OCI-LY7 (cell line): ENCODE results near the gene CEP295NL. TPM values are rescaled to one million over a fixed set of nuclear protein-coding genes. Genes with fewer than 3 reads are reported as not detected.

ENCODE experiments used
- BruUV-seq: library from RNA; stranded (reverse); fragments of 400-500 nt; replicated peaks from 2 replicates; lab custom pipeline; 2021; lab: Mats Ljungman, UMichigan
- CTCF ChIA-PET: fragments of 300-600 bp; sonication (Branson Sonifier 250); formaldehyde crosslinking; loops from one replicate; lab custom pipeline; 2022; ENCODE audit warnings: antibody characterized with exemption; ENCODE audit not compliant: unreplicated experiment; lab: Charles Lee
- POLR2A ChIA-PET: fragments of 300-600 bp; sonication (Branson Sonifier 250); formaldehyde crosslinking; loops from one replicate; lab custom pipeline; 2022; ENCODE audit warnings: antibody characterized with exemption; lab: Charles Lee
- DNase-seq: peaks from one replicate; pipeline ENCODE4 v3.0.0-alpha.2; 2015; ENCODE audit warnings: low spot score
- H2AFZ ChIP-seq: fragments of 200-600 bp; sonication (generic), shearing (Covaris generic); 2 replicates; pipeline ENCODE4 v1.6.1; 2014; ENCODE audit warnings: mild to moderate bottlenecking, antibody characterized with exemption, low read length, moderate library complexity
- H3K27ac ChIP-seq: fragments of 200-600 bp; sonication (generic); 2 replicates; pipeline ENCODE4 v1.5.1; 2014; ENCODE audit warnings: mixed run types, low read depth, mild to moderate bottlenecking, moderate library complexity, low read length, inconsistent platforms; ENCODE audit not compliant: poor library complexity, severe bottlenecking
- H3K36me3 ChIP-seq: fragments of 200-600 bp; sonication (generic); 2 replicates; pipeline ENCODE4 v1.6.1; 2014; ENCODE audit warnings: mild to moderate bottlenecking, antibody characterized with exemption, low read length, moderate library complexity, mixed read lengths; ENCODE audit not compliant: insufficient read depth
- H3K4me1 ChIP-seq: fragments of 200-600 bp; sonication (generic); 2 replicates; pipeline ENCODE4 v1.5.1; 2014; ENCODE audit warnings: mild to moderate bottlenecking, low read length; ENCODE audit not compliant: insufficient read depth, poor library complexity, severe bottlenecking
- H3K4me2 ChIP-seq: fragments of 200-600 bp; sonication (generic); 2 replicates; pipeline ENCODE4 v1.6.1; 2014; ENCODE audit warnings: mild to moderate bottlenecking, low read length
- H3K4me3 ChIP-seq: fragments of 200-600 bp; sonication (generic); 2 replicates; pipeline ENCODE4 v1.5.1; 2014; ENCODE audit warnings: mild to moderate bottlenecking, low read depth, low read length; ENCODE audit not compliant: poor library complexity, severe bottlenecking
- H3K79me2 ChIP-seq: fragments of 200-600 bp; sonication (generic); 2 replicates; pipeline ENCODE4 v1.6.1; 2016; ENCODE audit warnings: low read depth, mild to moderate bottlenecking, low read length, moderate library complexity, mixed read lengths; ENCODE audit not compliant: insufficient read depth
- H3K9me2 ChIP-seq: fragments of 200-600 bp; sonication (generic); 2 replicates; pipeline ENCODE4 v1.6.1; 2016; ENCODE audit warnings: mild to moderate bottlenecking, low read length, mixed read lengths; ENCODE audit not compliant: insufficient read depth
- H3K9me3 ChIP-seq: fragments of 200-600 bp; sonication (generic); 2 replicates; pipeline ENCODE4 v1.6.1; 2014; ENCODE audit warnings: mild to moderate bottlenecking, mixed run types, low read length, mixed read lengths
- H4K20me1 ChIP-seq: fragments of 200-600 bp; sonication (generic); 2 replicates; pipeline ENCODE4 v1.6.1; 2014; ENCODE audit warnings: mild to moderate bottlenecking, antibody characterized with exemption, low read length, moderate library complexity, mixed read lengths; ENCODE audit not compliant: insufficient read depth
- CTCF ChIP-seq: fragments of 200-600 bp; sonication (generic); conservative IDR thresholded peaks from 2 replicates; pipeline ENCODE4 v1.5.1; 2014; ENCODE audit warnings: mild to moderate bottlenecking, antibody characterized with exemption, low read length, moderate library complexity, mixed read lengths
- EZH2phosphoT487 ChIP-seq: fragments of 200-600 bp; sonication (generic); IDR thresholded peaks from 2 replicates; pipeline ENCODE4 v1.6.1; 2018; ENCODE audit warnings: low read depth, borderline replicate concordance, mild to moderate bottlenecking, mixed run types, antibody characterized with exemption, low read length, moderate library complexity, mixed read lengths
- intact Hi-C: fragments of 100-400 bp; cut with micrococcal nuclease; formaldehyde crosslinking; loops from one replicate; pipeline ENCODE4 v1.10.0; 2022; ENCODE audit not compliant: unreplicated experiment
- total RNA-seq, 2 experiments: library from RNA; depleted of rRNA in 1 of 2; stranded (reverse); fragments of >200 nt in 1 of 2; shearing (Covaris generic) in 1 of 2; gene quantifications; 2 replicates each; pipeline ENCODE4 v1.2.3, GENCODE V29; 2014 to 2022

CEP295NL gene
- total RNA-seq, 2 experiments from 2014 or later = not detected

DNA sequence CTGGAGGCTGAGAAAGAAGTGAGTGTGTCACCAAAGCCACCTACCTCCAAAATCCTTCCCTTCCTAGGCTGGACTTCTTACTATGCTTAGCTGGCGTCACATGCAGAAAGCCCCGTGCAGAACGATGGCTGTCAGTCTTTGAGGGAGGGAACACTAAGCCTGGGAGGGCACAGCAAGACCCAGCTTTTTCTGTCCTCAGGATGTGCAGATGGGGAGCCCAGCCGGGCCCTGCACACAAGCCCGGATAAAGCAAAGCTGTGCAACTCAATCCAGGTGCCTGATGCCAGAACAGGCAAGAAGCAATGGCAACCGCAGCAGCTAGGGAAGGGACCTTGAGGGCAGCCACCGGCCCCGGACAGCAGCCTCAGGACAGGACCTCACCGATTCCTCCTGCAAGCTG is 48.5 kb downstream of the CEP295NL start:
- POLR2A ChIA-PET = interaction anchor here (0.6 kb wide), 1 partner anchor 49 kb away, joined by 3 read pairs; the partner anchor contains the start of gene CEP295NL
- no TSS peak for BruUV-seq
- H3K4me1 ChIP-seq = no peaks in the 10 kb centered on the region
- H3K4me3 ChIP-seq = no peak overlapping the region
- DNase-seq = no peak
- H2AFZ ChIP-seq = no peak overlapping the region
- H3K27ac ChIP-seq = no peak overlapping the region
- no peaks in the 10 kb centered on the region for H3K9me2 ChIP-seq
- no peaks in the 10 kb centered on the region for H4K20me1 ChIP-seq
- no peaks in the 10 kb centered on the region for H3K79me2 ChIP-seq
- no peaks in the 10 kb centered on the region for H3K9me3 ChIP-seq
- intact Hi-C loops = no loop called here
- CTCF ChIA-PET = no interaction called here
- no peaks in the 10 kb centered on the region for H3K36me3 ChIP-seq
- TF ChIP-seq EZH2phosphoT487 (no peak), CTCF (no peak)
- H3K4me2 ChIP-seq = no peak overlapping the region

GRCh38 chr17:78853926-78854394 is 49.0 kb downstream of the CEP295NL start:
- Histone ChIP-seq H3K4me2 (no peak overlapping the region), H3K4me1 (no peaks in the 10 kb centered on the region), H3K9me2 (no peaks in the 10 kb centered on the region), H3K27ac (no peak overlapping the region), H3K9me3 (no peaks in the 10 kb centered on the region), H3K4me3 (no peak overlapping the region), H4K20me1 (no peaks in the 10 kb centered on the region), H3K36me3 (no peaks in the 10 kb centered on the region), H3K79me2 (no peaks in the 10 kb centered on the region), H2AFZ (no peak overlapping the region)
- DNase-seq = no peak
- intact Hi-C loops = no loop called here
- no TSS peak for BruUV-seq
- CTCF ChIA-PET = no interaction called here
- TF ChIP-seq EZH2phosphoT487 (no peak), CTCF (no peak)
- POLR2A ChIA-PET = no interaction called here

- Histone ChIP-seq H3K4me1 (no peaks in the 10 kb centered on the region), H3K27ac (no peak overlapping the region), H3K4me2 (no peak overlapping the region), H4K20me1 (no peaks in the 10 kb centered on the region), H3K9me2 (no peaks in the 10 kb centered on the region), H3K4me3 (no peak overlapping the region), H3K79me2 (no peaks in the 10 kb centered on the region), H2AFZ (no peak overlapping the region), H3K9me3 (no peaks in the 10 kb centered on the region), H3K36me3 (no peaks in the 10 kb centered on the region)
- peak; percentile 19 for DNase-seq
- intact Hi-C loops = no loop called here
- POLR2A ChIA-PET = interaction anchor here (0.6 to 0.7 kb wide), 2 partner anchors 343 to 536 kb away, joined by 5 read pairs; no protein-coding TSS in a partner anchor
- BruUV-seq = no TSS peak
- no peak for TF ChIP-seq EZH2phosphoT487
- peak; percentile 65 for TF ChIP-seq CTCF
- CTCF ChIA-PET = no interaction called here
Measured at GRCh38 chr17:78852709-78853121, 50.3 kb downstream of the CEP295NL start.
